ENCODE measurements around the gene FPGT. TPM values are rescaled to one million over a fixed set of nuclear protein-coding genes. Genes with fewer than 3 reads are reported as not detected.

Gene FPGT
- total and polyA plus RNA-seq, 2 of the 8 experiments (the other 6 are each of a cell fraction or from before 2014, with no cell fraction given), result 1.3 to 4.1 TPM

- no peaks in the 10 kb centered on the region for H3K4me1 ChIP-seq (replicated peaks in 1 of 4; ENCODE audit: control insufficient read depth in 3 of 4, insufficient read depth in 4 of 4, low read length in 3 of 4)
- H3K23me2 ChIP-seq (ENCODE audit: low read depth, low read length), result no peaks in the 10 kb centered on the region
- no peak overlapping the region for H2BK5ac ChIP-seq (ENCODE audit: low read depth, low read length)
- H3K79me1 ChIP-seq (ENCODE audit: low read depth, low read length), result no peaks in the 10 kb centered on the region
- no peak overlapping the region for H4K8ac ChIP-seq (ENCODE audit: extremely low read depth, insufficient read depth, low read length)
- H2AFZ ChIP-seq (ENCODE audit: low read length), result no peak overlapping the region
- H3K36me3 ChIP-seq (ENCODE audit: control insufficient read depth in 2 of 4, insufficient read depth in 4 of 4, low read length in 3 of 4), result no peaks in the 10 kb centered on the region
- no peak for FAIRE-seq
- ChIA-PET POLR2A (ENCODE audit: partially characterized antibody) (no interaction called here), CTCF (ENCODE audit: partially characterized antibody) (no interaction called here)
- H2AK5ac ChIP-seq (ENCODE audit: low read depth, low read length), result no peak overlapping the region
- H3K4me3 ChIP-seq (ENCODE audit: extremely low read depth in 1 of 4, insufficient read depth in 2 of 4, low read depth in 3 of 4, low read length in 4 of 4), result no peak overlapping the region
- no peak overlapping the region for H4K5ac ChIP-seq (ENCODE audit: insufficient read length, low read depth, low read length)
- no peak overlapping the region for H2BK15ac ChIP-seq (ENCODE audit: low read length)
- H3K9ac ChIP-seq (replicated peaks in 1 of 4; ENCODE audit: extremely low read depth in 1 of 4, low read depth in 3 of 4, low read length in 3 of 4), result no peak overlapping the region
- TF ChIP-seq NANOG (IDR thresholded peaks at IDR 0.05; ENCODE audit: insufficient read depth, low read depth, low read length, poor library complexity, severe bottlenecking), result no peak
- TF ChIP-seq HDAC6 (IDR thresholded peaks at IDR 0.05; ENCODE audit: low read depth, low read length), result no peak
- no peak for TF ChIP-seq JUN (IDR thresholded peaks at IDR 0.05; ENCODE audit: low read depth, low read length)
- H3K23ac ChIP-seq (ENCODE audit: insufficient read length), result no peak overlapping the region
- H2BK120ac ChIP-seq (replicated peaks; ENCODE audit: low read depth, low read length), result no peak overlapping the region
- no peak for DNase-seq (ENCODE audit: low read depth in 1 of 2, low spot score in 2 of 2)
- H2BK12ac ChIP-seq (ENCODE audit: low read depth, low read length), result no peak overlapping the region
- no peaks in the 10 kb centered on the region for H3K27me3 ChIP-seq (replicated peaks in 1 of 4; ENCODE audit: control insufficient read depth in 3 of 4, extremely low read depth in 1 of 4, insufficient read depth in 3 of 4, low read length in 3 of 4)
- H4K20me1 ChIP-seq (replicated peaks in 1 of 2; ENCODE audit: control insufficient read depth in 1 of 2, insufficient read depth in 2 of 2, low read length in 2 of 2), result no peaks in the 10 kb centered on the region
- H3K18ac ChIP-seq (ENCODE audit: extremely low read depth, low read length), result no peak overlapping the region
- H3K79me2 ChIP-seq (ENCODE audit: control insufficient read depth in 1 of 2, insufficient read depth in 2 of 2, low read length in 2 of 2), result no peaks in the 10 kb centered on the region
- no peak overlapping the region for H3K14ac ChIP-seq (ENCODE audit: insufficient read length)
- no peak overlapping the region for H2BK20ac ChIP-seq (ENCODE audit: low read length)
- no peak overlapping the region for H3K4ac ChIP-seq (replicated peaks; ENCODE audit: insufficient read length, low read depth, low read length)
- H3K27ac ChIP-seq (ENCODE audit: low read depth, low read length), result no peak overlapping the region
- H3K56ac ChIP-seq (replicated peaks; ENCODE audit: insufficient read length, low read depth, low read length), result peak overlapping the region; percentile 73
- H3K4me2 ChIP-seq (ENCODE audit: insufficient read depth in 1 of 2, low read depth in 2 of 2, low read length in 2 of 2), result no peak overlapping the region
- no peaks in the 10 kb centered on the region for H3K9me3 ChIP-seq (ENCODE audit: insufficient read depth in 2 of 2, low read depth in 1 of 2, low read length in 1 of 2)
- no peak overlapping the region for H4K91ac ChIP-seq (replicated peaks; ENCODE audit: insufficient read length, low read length)
These were observed 36.5 kb upstream of the FPGT start for GRCh38 chr1:74161497-74161896.

All from H1 (cell line).